K562 (cell line): ENCODE measurements around the gene NCOA3. TPM values are rescaled to one million over a fixed set of nuclear protein-coding genes. Genes with fewer than 3 reads are reported as not detected.
A peak's percentile ranks its signal among the peaks of the same experiment; 100 is the strongest.

ENCODE experiments used
- ATAC-seq: fragments of 200-7000 bp; cut with Tn5 transposase; 3 replicates; pipeline ENCODE4 v1.9.1; 2020; ENCODE audit warnings: moderate library complexity
- BruUV-seq: library from RNA; stranded (reverse); fragments of 400-500 nt; replicated peaks from 2 replicates; lab custom pipeline; 2021; lab: Mats Ljungman, UMichigan
- CTCF ChIA-PET: fragments of 300-600 bp; formaldehyde crosslinking; extraction: SDS; loops from one replicate; lab custom pipeline; 2021; ENCODE audit warnings: low intra/inter-chr PET ratio; lab: Yijun Ruan, JAX
- POLR2A ChIA-PET: fragments of 300-600, 350-650 bp; sonication (Branson Sonifier 250); formaldehyde crosslinking; extraction: SDS; loops from one replicate; lab custom pipeline; 2021; ENCODE audit warnings: antibody characterized with exemption, inconsistent platforms; lab: Yijun Ruan, JAX
- DNase-seq, 4 experiments: peaks; one replicate each; pipeline versions ENCODE4 v3.0.0 to v3.0.0-alpha.2; 2011 to 2018; ENCODE audit warnings: low spot score in 3 of 4, mixed read lengths in 3 of 4; ENCODE audit errors: extremely low read depth in 1 of 4
- FAIRE-seq: peaks from 2 replicates; lab custom pipeline; 2011; peaks lifted over from hg19 to GRCh38; lab: Jason Lieb, UNC
- H2AFZ ChIP-seq: 2 replicates; pipeline ENCODE4 v1.6.0; 2011; ENCODE audit warnings: low read depth, low read length, control low read depth, inconsistent platforms
- H3K27ac ChIP-seq: fragments of 200-600 bp; 3 replicates; pipeline ENCODE4 v1.8.0; 2011; ENCODE audit warnings: low read depth, mild to moderate bottlenecking, control low read depth, inconsistent platforms, low read length, moderate library complexity, mixed read lengths; ENCODE audit errors: extremely low read depth
- H3K27me3 ChIP-seq, 2 experiments: fragments of 300-600 bp in 1 of 2; 2 replicates in 1 of 2; 3 replicates in 1 of 2; pipeline versions ENCODE4 v1.6.0 to v1.8.0; 2011; ENCODE audit warnings: inconsistent platforms in 2 of 2, low read length in 2 of 2, mild to moderate bottlenecking in 1 of 2, mixed read lengths in 1 of 2, moderate library complexity in 1 of 2; ENCODE audit not compliant: control insufficient read depth in 2 of 2, insufficient read depth in 2 of 2
- H3K36me3 ChIP-seq: fragments of 300-600 bp; 3 replicates; pipeline ENCODE4 v1.8.0; 2011; ENCODE audit warnings: mild to moderate bottlenecking, low read length, inconsistent platforms; ENCODE audit not compliant: control insufficient read depth, insufficient read depth
- H3K4me1 ChIP-seq, 2 experiments: fragments of 200-600 bp in 1 of 2; replicated peaks in 1 of 2; 2 replicates in 1 of 2; 3 replicates in 1 of 2; pipeline versions ENCODE4 v1.5.1 to v1.8.0; 2011; ENCODE audit warnings: inconsistent platforms in 2 of 2, low read length in 2 of 2, mild to moderate bottlenecking in 1 of 2, mixed read lengths in 1 of 2, moderate library complexity in 1 of 2; ENCODE audit not compliant: control insufficient read depth in 2 of 2, insufficient read depth in 2 of 2
- H3K4me2 ChIP-seq: 2 replicates; pipeline ENCODE4 v1.6.1; 2011; ENCODE audit warnings: low read length, control low read depth, inconsistent platforms, mixed read lengths; ENCODE audit not compliant: insufficient read depth
- H3K4me3 ChIP-seq: fragments of 200-600 bp; sonication (generic), shearing (Covaris generic); 2 replicates; pipeline ENCODE4 v1.5.1; 2016; ENCODE audit warnings: control low read depth, inconsistent platforms
- H3K79me2 ChIP-seq: fragments of 200-600 bp; 3 replicates; pipeline ENCODE4 v1.8.0; 2011; ENCODE audit warnings: low read length, inconsistent platforms; ENCODE audit not compliant: control insufficient read depth, insufficient read depth
- H3K9ac ChIP-seq, 2 experiments: 2 replicates each; pipeline versions ENCODE4 v1.6.0 to v1.6.1; 2011; ENCODE audit warnings: low read depth in 2 of 2, low read length in 2 of 2, control low read depth in 1 of 2, inconsistent platforms in 1 of 2, mild to moderate bottlenecking in 1 of 2, mixed read lengths in 1 of 2; ENCODE audit not compliant: insufficient read depth in 1 of 2
- H3K9me1 ChIP-seq: one replicate; pipeline ENCODE4 v1.6.0; 2011; ENCODE audit warnings: inconsistent platforms, mild to moderate bottlenecking, low read length, moderate library complexity; ENCODE audit not compliant: control insufficient read depth, insufficient read depth
- H3K9me3 ChIP-seq: replicated peaks from 2 replicates; pipeline ENCODE4 v1.5.1; 2011; ENCODE audit warnings: low read depth, low read length, inconsistent platforms; ENCODE audit not compliant: control insufficient read depth, insufficient read depth
- H4K20me1 ChIP-seq: replicated peaks from 2 replicates; pipeline ENCODE4 v1.6.1; 2011; ENCODE audit warnings: low read length, inconsistent platforms, mixed read lengths; ENCODE audit not compliant: control insufficient read depth, insufficient read depth
- ZBTB11 ChIP-seq, 3 experiments: fragments of 200-800 bp in 1 of 3; fragments of 250-450 bp in 1 of 3; fragments of 450-650 bp in 1 of 3; sonication (Bioruptor Pico) in 1 of 3; sonication (Bioruptor generic) in 1 of 3; formaldehyde crosslinking in 1 of 3; IDR thresholded peaks; 2 replicates each; pipeline versions ENCODE4 v1.6.1 to v1.8.0; 2016 to 2022; ENCODE audit warnings: mild to moderate bottlenecking in 2 of 3, missing genetic modification characterization in 2 of 3, missing compliant biosample characterization in 1 of 3, moderate library complexity in 1 of 3
- WGBS: fragments of 100-300 bp; shearing (Covaris generic); methylation state at CpG from one replicate; pipeline ENCODE4 v1.1.6; 2016; ENCODE audit warnings: low coverage, mixed read lengths; ENCODE audit not compliant: insufficient coverage; ENCODE audit errors: missing lambda C conversion rate; 5-methylcytosine and 5-hydroxymethylcytosine counted together
- in situ Hi-C: fragments of 300-500 bp; cut with MboI; formaldehyde crosslinking; loops from 4 replicates; pipeline ENCODE4 v1.15.0; 2018; ENCODE audit warnings: inconsistent platforms, mixed read lengths
- intact Hi-C: fragments of 100-400 bp; cut with micrococcal nuclease; formaldehyde crosslinking; loops from 2 replicates; pipeline ENCODE4 v1.14.2; 2022
- polyA plus RNA-seq, 8 experiments: library from polyadenylated mRNA; depleted of rRNA in 4 of 8; stranded (reverse) in 5 of 8; unstranded in 3 of 8; fragments of >200 nt; fragmentation: Nextera tagmentation in 2 of 8; fragmentation: Illumina TruSeq in 1 of 8; extraction: Ambion mirVana in 2 of 8; extraction: Trizol in 1 of 8; gene quantifications; 2 replicates each; pipeline versions ENCODE4 v1.2.1 to v1.2.3, GENCODE V29; 2011 to 2014; ENCODE audit warnings: inconsistent platforms in 1 of 8, missing spikeins in 1 of 8
- total RNA-seq, 7 experiments: library from RNA; depleted of rRNA in 6 of 7; stranded (reverse); fragments of >200 nt in 6 of 7; fragmentation: Illumina TruSeq in 2 of 7; extraction: Trizol in 2 of 7; gene quantifications; 2 replicates each; pipeline versions ENCODE4 v1.2.1 to v1.2.3, GENCODE V29; 2011 to 2021; ENCODE audit warnings: low replicate concordance in 1 of 7
- TF ChIP-seq, protein P1 (sequence below): fragments of 250-450 bp; sonication (Bioruptor Pico); IDR thresholded peaks from 2 replicates; pipeline ENCODE4 v1.9.0; 2021; ENCODE audit warnings: mild to moderate bottlenecking, inconsistent platforms

Gene NCOA3
- total and polyA plus RNA-seq, 9 of the 15 experiments (the other 6 are each of a cell fraction or from before 2014, with no cell fraction given): 3.2 to 24.3 (median 14.4) TPM

- no peak overlapping the region for H2AFZ ChIP-seq
- WGBS: 94% methylated on average over 10 of the region's 10 CpGs
- no peaks in the 10 kb centered on the region for H3K4me1 ChIP-seq
- H3K36me3 ChIP-seq: peaks cover 9% of the 10 kb centered on the region; the same call in 2 of the 3 replicates
- no peak overlapping the region for H3K9ac ChIP-seq
- ChIA-PET POLR2A (interaction anchor here (0.6 to 1.4 kb wide), 2 partner anchors 49 to 225 kb away, joined by 3 read pairs; no protein-coding TSS in a partner anchor), CTCF (interaction anchor here (0.6 kb wide), 1 partner anchor 26 kb away, joined by 4 read pairs; no protein-coding TSS in a partner anchor)
- no peaks in the 10 kb centered on the region for H3K9me1 ChIP-seq
- in situ Hi-C loops: no loop called here
- H3K4me3 ChIP-seq: no peak overlapping the region
- H3K9me3 ChIP-seq: no peaks in the 10 kb centered on the region
- intact Hi-C loops: no loop called here
- no TSS peak for BruUV-seq
- ATAC-seq: no peak
- peaks cover 13% of the 10 kb centered on the region; the same call in 2 of the 3 replicates for H3K79me2 ChIP-seq
- H3K27ac ChIP-seq: no peak overlapping the region
- DNase-seq: no peak
- TF ChIP-seq, protein P1, sequence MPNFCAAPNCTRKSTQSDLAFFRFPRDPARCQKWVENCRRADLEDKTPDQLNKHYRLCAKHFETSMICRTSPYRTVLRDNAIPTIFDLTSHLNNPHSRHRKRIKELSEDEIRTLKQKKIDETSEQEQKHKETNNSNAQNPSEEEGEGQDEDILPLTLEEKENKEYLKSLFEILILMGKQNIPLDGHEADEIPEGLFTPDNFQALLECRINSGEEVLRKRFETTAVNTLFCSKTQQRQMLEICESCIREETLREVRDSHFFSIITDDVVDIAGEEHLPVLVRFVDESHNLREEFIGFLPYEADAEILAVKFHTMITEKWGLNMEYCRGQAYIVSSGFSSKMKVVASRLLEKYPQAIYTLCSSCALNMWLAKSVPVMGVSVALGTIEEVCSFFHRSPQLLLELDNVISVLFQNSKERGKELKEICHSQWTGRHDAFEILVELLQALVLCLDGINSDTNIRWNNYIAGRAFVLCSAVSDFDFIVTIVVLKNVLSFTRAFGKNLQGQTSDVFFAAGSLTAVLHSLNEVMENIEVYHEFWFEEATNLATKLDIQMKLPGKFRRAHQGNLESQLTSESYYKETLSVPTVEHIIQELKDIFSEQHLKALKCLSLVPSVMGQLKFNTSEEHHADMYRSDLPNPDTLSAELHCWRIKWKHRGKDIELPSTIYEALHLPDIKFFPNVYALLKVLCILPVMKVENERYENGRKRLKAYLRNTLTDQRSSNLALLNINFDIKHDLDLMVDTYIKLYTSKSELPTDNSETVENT (CRISPR knock-in tag): no peak
- peak in 1 of 3 experiments; percentile 60; a peak in 1 of 6 replicates for TF ChIP-seq ZBTB11 (CRISPR knock-in tag; IDR thresholded peaks at IDR 0.05)
- TF ChIP-seq, all 486 proteins: peak for 1
- no peaks in the 10 kb centered on the region for H3K27me3 ChIP-seq
- H3K4me2 ChIP-seq: no peak overlapping the region
- H4K20me1 ChIP-seq: no peaks in the 10 kb centered on the region
- no peak for FAIRE-seq
Observed at GRCh38 chr20:47585087-47585747, 83.5 kb downstream of the NCOA3 start.
